ENCODE results near the gene RALGAPA1.

The RALGAPA1 gene

DNA sequence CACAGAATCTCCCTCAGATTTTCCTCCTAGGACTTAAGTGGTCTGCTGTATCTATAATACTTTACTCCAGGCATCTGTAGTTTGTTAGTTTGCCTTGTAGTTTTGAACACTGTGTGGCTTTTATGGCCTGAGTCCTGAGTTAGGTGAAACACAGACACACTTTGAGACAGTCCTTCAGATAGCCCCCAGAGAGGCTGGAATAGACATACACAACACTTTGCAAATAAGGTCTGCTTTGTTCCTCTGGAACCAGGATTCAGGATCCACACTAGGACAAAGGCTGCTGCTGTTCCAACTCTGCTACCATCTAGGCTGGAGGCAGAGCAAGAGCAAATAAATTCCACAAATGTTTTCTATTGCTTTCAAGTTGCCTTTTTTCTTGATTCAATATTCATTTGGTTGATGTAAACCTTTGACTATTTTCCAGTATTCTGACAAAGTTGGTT lies 316.5 kb downstream of the RALGAPA1 start:
- H3K4me3 ChIP-seq (ENCODE audit: extremely low read depth, insufficient read depth, low read length, poor library complexity, severe bottlenecking): no peak overlapping the region
- no peak overlapping the region for H3K27ac ChIP-seq (ENCODE audit: low read depth, low read length, severe bottlenecking)
- no peaks in the 10 kb centered on the region for H3K9me3 ChIP-seq (ENCODE audit: control insufficient read depth, low read length)
- H3K36me3 ChIP-seq (ENCODE audit: control insufficient read depth, insufficient read depth, low read length): no peaks in the 10 kb centered on the region
- no peaks in the 10 kb centered on the region for H3K4me1 ChIP-seq (ENCODE audit: control insufficient read depth, insufficient read depth, low read length, poor library complexity, severe bottlenecking)
